K562 (cell line): Measurements from ENCODE around the gene CFAP221. TPM values are rescaled to one million over a fixed set of nuclear protein-coding genes. Genes with fewer than 3 reads are reported as not detected.

Source experiments
- CEBPG ChIP-seq, 3 experiments: fragments of 200-800 bp in 1 of 3; sonication (Bioruptor generic) in 1 of 3; sonication (generic) in 1 of 3; formaldehyde crosslinking in 1 of 3; IDR thresholded peaks in 2 of 3; conservative IDR thresholded peaks in 1 of 3; 2 replicates each; pipeline versions ENCODE4 v1.6.1 to v1.8.0; 2016 to 2022; ENCODE audit warnings: missing compliant biosample characterization in 2 of 3, missing genetic modification characterization in 2 of 3, mild to moderate bottlenecking in 1 of 3, missing genetic modification reagents in 1 of 3
- HMG20B ChIP-seq: fragments of 250-450 bp; sonication (Bioruptor Pico); IDR thresholded peaks from 2 replicates; pipeline ENCODE4 v1.5.0; 2021; ENCODE audit warnings: mild to moderate bottlenecking
- LCOR ChIP-seq: sonication (generic); formaldehyde crosslinking; IDR thresholded peaks from 2 replicates; pipeline ENCODE4 v1.8.0; 2022; ENCODE audit warnings: mild to moderate bottlenecking, missing genetic modification reagents
- MIER1 ChIP-seq: fragments of 450-650 bp; IDR thresholded peaks from 2 replicates; pipeline ENCODE4 v1.6.1; 2016; ENCODE audit warnings: antibody characterized with exemption, mild to moderate bottlenecking, low read depth
- RBM39 ChIP-seq: fragments of 200-400 bp; formaldehyde crosslinking; optimal IDR thresholded peaks from 2 replicates; pipeline ENCODE3; 2018; ENCODE audit warnings: low read depth, low read length
- SMAD3 ChIP-seq: fragments of 450-650 bp; formaldehyde crosslinking; conservative IDR thresholded peaks from 2 replicates; pipeline ENCODE4 v1.4.0; 2020; ENCODE audit warnings: mild to moderate bottlenecking
- TBL1XR1 ChIP-seq, 2 experiments: IDR thresholded peaks; 2 replicates each; pipeline ENCODE4 v1.6.1; 2012; ENCODE audit warnings: improper control_type of control experiment in 2 of 2, low read length in 2 of 2, mild to moderate bottlenecking in 1 of 2
- WHSC1 ChIP-seq: IDR thresholded peaks from one replicate; pipeline ENCODE4 v1.6.1; 2012; ENCODE audit warnings: low read length, control low read depth, inconsistent platforms
- ZNF668 ChIP-seq: fragments of 250-450 bp; sonication (Bioruptor Pico); IDR thresholded peaks from 2 replicates; pipeline ENCODE4 v1.8.0; 2022; ENCODE audit warnings: mild to moderate bottlenecking, inconsistent platforms
- polyA plus RNA-seq, 8 experiments: library from polyadenylated mRNA; depleted of rRNA in 4 of 8; stranded (reverse) in 5 of 8; unstranded in 3 of 8; fragments of >200 nt; fragmentation: Nextera tagmentation in 2 of 8; fragmentation: Illumina TruSeq in 1 of 8; extraction: Ambion mirVana in 2 of 8; extraction: Trizol in 1 of 8; gene quantifications; 2 replicates each; pipeline versions ENCODE4 v1.2.1 to v1.2.3, GENCODE V29; 2011 to 2014; ENCODE audit warnings: inconsistent platforms in 1 of 8, missing spikeins in 1 of 8
- total RNA-seq, 7 experiments: library from RNA; depleted of rRNA in 6 of 7; stranded (reverse); fragments of >200 nt in 6 of 7; fragmentation: Illumina TruSeq in 2 of 7; extraction: Trizol in 2 of 7; gene quantifications; 2 replicates each; pipeline versions ENCODE4 v1.2.1 to v1.2.3, GENCODE V29; 2011 to 2021; ENCODE audit warnings: low replicate concordance in 1 of 7
- TF ChIP-seq, protein P1 (sequence below): fragments of 200-600 bp; sonication (generic); IDR thresholded peaks from one replicate; pipeline ENCODE4 v1.6.1; 2012; ENCODE audit warnings: mild to moderate bottlenecking, low read depth, low read length, inconsistent platforms
- TF ChIP-seq, protein P2 (sequence below): fragments of 200-400 bp; formaldehyde crosslinking; IDR thresholded peaks from 2 replicates; pipeline ENCODE4 v1.6.1; 2017; ENCODE audit warnings: mild to moderate bottlenecking, low read depth, low read length, moderate library complexity
- TF ChIP-seq, protein P3 (sequence below): sonication (generic); formaldehyde crosslinking; IDR thresholded peaks from 2 replicates; pipeline ENCODE4 v1.8.0; 2022; ENCODE audit warnings: mild to moderate bottlenecking, low read depth, missing genetic modification reagents

Gene CFAP221
- total and polyA plus RNA-seq, 9 of the 15 experiments (the other 6 are each of a cell fraction or from before 2014, with no cell fraction given): 0.09 to 1.4 (median 0.65) TPM

DNA sequence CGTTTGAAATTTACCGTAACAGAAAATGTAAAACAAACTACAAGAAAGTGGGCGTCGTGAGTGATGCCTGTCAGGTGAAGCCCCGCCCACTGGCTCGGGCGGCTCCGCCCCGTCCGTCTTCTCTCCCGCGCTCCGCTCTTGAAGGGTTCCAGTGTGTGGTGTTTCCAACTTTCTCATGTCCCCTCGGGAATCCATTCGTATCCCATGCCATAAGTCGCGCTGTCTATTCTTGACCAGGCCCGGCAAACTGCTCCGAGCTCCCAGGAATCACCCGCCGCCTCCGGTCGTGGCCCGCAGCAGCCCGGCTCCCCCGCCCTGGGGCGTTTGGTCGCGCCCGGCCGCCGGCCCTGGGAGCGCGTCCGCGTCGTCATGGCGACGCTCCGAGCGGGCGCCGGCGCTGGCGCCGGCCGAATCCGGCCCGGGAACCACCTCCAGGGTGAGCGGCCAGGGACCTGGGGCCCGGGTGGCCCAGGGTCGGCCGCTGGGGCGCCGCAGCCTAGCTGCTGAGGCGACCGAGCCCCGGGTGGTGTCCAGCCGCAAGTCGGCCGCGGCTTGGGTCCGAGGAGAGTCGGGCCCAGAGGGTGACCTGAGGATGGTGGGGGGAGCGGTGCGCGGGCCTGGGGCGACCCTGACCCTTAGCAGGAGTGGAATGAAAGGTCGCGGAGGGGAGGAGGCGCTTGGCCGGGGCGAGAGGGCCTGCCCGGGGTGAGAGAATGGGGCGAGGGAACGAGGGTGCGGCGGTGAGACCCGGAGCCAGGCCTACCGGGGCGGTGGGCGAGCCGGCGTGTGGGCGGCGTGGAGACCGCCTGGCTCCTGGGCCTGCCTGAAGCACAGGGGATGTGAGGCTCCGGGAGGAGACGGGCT lies at the start of gene CFAP221 (continued):
- TF ChIP-seq, protein P1, sequence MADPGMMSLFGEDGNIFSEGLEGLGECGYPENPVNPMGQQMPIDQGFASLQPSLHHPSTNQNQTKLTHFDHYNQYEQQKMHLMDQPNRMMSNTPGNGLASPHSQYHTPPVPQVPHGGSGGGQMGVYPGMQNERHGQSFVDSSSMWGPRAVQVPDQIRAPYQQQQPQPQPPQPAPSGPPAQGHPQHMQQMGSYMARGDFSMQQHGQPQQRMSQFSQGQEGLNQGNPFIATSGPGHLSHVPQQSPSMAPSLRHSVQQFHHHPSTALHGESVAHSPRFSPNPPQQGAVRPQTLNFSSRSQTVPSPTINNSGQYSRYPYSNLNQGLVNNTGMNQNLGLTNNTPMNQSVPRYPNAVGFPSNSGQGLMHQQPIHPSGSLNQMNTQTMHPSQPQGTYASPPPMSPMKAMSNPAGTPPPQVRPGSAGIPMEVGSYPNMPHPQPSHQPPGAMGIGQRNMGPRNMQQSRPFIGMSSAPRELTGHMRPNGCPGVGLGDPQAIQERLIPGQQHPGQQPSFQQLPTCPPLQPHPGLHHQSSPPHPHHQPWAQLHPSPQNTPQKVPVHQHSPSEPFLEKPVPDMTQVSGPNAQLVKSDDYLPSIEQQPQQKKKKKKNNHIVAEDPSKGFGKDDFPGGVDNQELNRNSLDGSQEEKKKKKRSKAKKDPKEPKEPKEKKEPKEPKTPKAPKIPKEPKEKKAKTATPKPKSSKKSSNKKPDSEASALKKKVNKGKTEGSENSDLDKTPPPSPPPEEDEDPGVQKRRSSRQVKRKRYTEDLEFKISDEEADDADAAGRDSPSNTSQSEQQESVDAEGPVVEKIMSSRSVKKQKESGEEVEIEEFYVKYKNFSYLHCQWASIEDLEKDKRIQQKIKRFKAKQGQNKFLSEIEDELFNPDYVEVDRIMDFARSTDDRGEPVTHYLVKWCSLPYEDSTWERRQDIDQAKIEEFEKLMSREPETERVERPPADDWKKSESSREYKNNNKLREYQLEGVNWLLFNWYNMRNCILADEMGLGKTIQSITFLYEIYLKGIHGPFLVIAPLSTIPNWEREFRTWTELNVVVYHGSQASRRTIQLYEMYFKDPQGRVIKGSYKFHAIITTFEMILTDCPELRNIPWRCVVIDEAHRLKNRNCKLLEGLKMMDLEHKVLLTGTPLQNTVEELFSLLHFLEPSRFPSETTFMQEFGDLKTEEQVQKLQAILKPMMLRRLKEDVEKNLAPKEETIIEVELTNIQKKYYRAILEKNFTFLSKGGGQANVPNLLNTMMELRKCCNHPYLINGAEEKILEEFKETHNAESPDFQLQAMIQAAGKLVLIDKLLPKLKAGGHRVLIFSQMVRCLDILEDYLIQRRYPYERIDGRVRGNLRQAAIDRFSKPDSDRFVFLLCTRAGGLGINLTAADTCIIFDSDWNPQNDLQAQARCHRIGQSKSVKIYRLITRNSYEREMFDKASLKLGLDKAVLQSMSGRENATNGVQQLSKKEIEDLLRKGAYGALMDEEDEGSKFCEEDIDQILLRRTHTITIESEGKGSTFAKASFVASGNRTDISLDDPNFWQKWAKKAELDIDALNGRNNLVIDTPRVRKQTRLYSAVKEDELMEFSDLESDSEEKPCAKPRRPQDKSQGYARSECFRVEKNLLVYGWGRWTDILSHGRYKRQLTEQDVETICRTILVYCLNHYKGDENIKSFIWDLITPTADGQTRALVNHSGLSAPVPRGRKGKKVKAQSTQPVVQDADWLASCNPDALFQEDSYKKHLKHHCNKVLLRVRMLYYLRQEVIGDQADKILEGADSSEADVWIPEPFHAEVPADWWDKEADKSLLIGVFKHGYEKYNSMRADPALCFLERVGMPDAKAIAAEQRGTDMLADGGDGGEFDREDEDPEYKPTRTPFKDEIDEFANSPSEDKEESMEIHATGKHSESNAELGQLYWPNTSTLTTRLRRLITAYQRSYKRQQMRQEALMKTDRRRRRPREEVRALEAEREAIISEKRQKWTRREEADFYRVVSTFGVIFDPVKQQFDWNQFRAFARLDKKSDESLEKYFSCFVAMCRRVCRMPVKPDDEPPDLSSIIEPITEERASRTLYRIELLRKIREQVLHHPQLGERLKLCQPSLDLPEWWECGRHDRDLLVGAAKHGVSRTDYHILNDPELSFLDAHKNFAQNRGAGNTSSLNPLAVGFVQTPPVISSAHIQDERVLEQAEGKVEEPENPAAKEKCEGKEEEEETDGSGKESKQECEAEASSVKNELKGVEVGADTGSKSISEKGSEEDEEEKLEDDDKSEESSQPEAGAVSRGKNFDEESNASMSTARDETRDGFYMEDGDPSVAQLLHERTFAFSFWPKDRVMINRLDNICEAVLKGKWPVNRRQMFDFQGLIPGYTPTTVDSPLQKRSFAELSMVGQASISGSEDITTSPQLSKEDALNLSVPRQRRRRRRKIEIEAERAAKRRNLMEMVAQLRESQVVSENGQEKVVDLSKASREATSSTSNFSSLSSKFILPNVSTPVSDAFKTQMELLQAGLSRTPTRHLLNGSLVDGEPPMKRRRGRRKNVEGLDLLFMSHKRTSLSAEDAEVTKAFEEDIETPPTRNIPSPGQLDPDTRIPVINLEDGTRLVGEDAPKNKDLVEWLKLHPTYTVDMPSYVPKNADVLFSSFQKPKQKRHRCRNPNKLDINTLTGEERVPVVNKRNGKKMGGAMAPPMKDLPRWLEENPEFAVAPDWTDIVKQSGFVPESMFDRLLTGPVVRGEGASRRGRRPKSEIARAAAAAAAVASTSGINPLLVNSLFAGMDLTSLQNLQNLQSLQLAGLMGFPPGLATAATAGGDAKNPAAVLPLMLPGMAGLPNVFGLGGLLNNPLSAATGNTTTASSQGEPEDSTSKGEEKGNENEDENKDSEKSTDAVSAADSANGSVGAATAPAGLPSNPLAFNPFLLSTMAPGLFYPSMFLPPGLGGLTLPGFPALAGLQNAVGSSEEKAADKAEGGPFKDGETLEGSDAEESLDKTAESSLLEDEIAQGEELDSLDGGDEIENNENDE: no peak
- TF ChIP-seq ZNF668 (CRISPR knock-in tag) (no peak), TBL1XR1 (IDR thresholded peaks at IDR 0.05; ENCODE audit: low read length in 2 of 2) (no peak), HMG20B (no peak), WHSC1 (no peak), RBM39 (no peak), CEBPG (CRISPR knock-in tag; IDR thresholded peaks at IDR 0.05) (no peak), CEBPG (tag; conservative IDR thresholded peaks at IDR 0.05 in 1 of 2, IDR thresholded peaks at IDR 0.05 in 1 of 2) (no peak), LCOR (CRISPR knock-in tag) (0 out of 2 replicates have a peak, but pooled peaks have one; percentile 24), MIER1 (no peak), SMAD3 (CRISPR knock-in tag) (no peak)
- TF ChIP-seq, protein P2, sequence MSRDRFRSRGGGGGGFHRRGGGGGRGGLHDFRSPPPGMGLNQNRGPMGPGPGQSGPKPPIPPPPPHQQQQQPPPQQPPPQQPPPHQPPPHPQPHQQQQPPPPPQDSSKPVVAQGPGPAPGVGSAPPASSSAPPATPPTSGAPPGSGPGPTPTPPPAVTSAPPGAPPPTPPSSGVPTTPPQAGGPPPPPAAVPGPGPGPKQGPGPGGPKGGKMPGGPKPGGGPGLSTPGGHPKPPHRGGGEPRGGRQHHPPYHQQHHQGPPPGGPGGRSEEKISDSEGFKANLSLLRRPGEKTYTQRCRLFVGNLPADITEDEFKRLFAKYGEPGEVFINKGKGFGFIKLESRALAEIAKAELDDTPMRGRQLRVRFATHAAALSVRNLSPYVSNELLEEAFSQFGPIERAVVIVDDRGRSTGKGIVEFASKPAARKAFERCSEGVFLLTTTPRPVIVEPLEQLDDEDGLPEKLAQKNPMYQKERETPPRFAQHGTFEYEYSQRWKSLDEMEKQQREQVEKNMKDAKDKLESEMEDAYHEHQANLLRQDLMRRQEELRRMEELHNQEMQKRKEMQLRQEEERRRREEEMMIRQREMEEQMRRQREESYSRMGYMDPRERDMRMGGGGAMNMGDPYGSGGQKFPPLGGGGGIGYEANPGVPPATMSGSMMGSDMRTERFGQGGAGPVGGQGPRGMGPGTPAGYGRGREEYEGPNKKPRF: no peak
- TF ChIP-seq, protein P3, sequence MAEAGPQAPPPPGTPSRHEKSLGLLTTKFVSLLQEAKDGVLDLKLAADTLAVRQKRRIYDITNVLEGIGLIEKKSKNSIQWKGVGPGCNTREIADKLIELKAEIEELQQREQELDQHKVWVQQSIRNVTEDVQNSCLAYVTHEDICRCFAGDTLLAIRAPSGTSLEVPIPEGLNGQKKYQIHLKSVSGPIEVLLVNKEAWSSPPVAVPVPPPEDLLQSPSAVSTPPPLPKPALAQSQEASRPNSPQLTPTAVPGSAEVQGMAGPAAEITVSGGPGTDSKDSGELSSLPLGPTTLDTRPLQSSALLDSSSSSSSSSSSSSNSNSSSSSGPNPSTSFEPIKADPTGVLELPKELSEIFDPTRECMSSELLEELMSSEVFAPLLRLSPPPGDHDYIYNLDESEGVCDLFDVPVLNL (CRISPR knock-in tag): 0 out of 2 replicates have a peak, but pooled peaks have one; percentile 38
